ENCODE measurements around the gene OR52I2.

Gene OR52I2

GRCh38 chr11:4581443-4581842, at the start of gene OR52I2:
Gene OR52I2, plus strand, starts transcription at chr11:4581743.
- no peak for DNase-seq

DNA sequence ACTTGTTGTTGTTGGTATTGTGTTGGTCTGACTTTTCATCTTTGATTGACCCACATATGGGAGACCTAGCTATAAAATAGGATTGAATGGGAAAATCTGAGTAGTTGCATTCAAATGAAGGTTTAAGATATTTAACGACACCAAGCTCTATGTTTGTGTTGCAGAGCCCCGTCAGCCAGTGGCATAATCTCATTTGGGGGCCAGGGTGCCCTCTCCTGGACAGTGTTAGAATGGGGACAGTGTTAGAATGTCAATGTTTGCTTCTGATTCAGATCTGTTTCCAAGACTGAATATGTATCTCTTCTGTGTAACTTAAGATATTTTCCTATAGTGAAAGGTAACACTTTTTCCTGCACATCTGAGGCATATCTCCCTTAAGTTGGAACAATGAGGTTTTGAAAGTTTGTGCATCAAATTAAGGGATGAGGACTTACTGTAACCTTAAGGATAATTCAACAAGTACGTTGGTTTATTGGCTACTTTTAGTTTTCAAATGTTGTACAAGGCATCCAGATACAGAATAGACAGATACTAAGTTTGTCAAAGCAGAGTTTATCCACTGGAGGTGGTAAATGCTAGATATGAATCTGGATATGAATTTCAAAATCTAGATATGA, 41.8 kb upstream of the OR52I2 start:
- peak; percentile 25 for DNase-seq

DNA sequence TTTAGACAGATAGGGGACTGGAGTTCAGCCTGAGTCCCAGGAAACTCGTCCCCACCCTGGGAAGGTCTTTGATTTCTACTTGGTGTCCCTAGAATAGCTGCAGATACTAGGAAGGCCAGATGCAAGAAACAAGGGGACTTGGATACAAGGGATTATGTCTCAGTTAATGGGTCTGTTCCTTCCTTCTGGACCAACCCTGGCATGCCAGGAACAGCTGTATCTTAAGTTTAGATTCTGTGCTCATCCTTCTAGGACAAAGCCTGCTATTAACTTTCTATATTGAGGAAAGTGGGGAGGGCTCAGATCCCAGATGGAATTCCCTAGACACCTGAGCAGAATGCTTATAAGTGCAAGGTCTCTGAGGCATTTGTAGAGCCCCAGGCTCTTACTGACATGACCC, 40.5 kb upstream of the OR52I2 start:
- no peak for DNase-seq

- no peak for DNase-seq
Observed at GRCh38 chr11:4543561-4543960, 38.0 kb upstream of the OR52I2 start.

- no peak for DNase-seq
Observed at GRCh38 chr11:4544891-4545290, 36.7 kb upstream of the OR52I2 start, which contains the start of gene OR52M1. Gene OR52M1, plus strand, starts transcription at chr11:4545191. Its CDS starts 0 bp downstream, at chr11:4545191.

DNA sequence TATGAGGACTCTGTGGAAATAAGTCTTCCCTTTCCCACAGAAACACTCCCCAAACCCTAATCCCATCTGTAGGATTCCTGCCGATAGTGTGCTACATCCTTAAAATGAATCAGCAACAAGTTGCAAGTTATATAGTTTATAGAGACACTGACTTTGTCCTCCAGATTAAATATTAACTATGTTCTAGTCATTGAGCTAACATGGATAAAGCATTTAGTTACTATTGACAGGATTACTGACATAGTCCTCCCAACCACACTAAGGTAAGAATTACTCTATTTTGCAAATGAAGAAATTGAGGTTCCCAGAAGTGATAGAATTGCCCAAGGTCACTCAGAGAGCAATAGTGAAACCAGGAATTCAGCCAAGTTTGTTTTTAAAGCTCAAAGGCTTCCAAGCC, 34.7 kb upstream of the OR52I2 start:
- no peak for DNase-seq

GRCh38 chr11:4547416-4547815, 34.1 kb upstream of the OR52I2 start:
- DNase-seq = no peak

DNA sequence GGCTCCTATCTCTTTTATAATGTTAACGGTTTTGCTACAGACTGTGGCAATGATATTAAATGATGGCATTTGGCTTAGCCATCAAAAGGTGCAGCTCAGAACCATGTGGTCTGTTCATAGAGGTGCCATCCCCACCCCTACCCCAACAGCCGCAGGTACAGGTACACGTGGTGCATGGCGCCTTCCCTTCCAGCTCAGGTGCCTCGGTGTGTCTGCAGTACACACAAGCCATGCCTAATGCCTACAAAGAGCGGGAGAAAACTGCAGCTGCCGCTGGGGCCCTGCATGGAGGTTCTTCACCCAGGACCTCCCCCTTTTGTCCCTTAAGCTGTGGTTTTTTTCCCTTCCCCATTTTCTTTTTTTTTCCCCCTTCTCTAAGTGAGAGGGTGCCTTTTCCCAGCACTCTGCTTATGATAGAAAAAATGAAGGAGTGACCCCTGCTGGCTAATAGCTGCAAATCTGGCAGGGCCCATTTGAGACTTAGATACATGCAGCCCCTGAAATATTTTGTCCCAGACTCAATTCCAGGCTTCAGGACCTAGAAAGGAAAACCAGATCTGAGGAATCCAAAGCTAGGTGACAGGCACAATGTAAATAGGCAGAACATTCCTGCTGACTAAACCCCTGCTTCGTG, 30.1 kb upstream of the OR52I2 start:
- DNase-seq = no peak

GRCh38 chr11:4559527-4560440, 21.8 kb upstream of the OR52I2 start:
- no peak for DNase-seq

DNA sequence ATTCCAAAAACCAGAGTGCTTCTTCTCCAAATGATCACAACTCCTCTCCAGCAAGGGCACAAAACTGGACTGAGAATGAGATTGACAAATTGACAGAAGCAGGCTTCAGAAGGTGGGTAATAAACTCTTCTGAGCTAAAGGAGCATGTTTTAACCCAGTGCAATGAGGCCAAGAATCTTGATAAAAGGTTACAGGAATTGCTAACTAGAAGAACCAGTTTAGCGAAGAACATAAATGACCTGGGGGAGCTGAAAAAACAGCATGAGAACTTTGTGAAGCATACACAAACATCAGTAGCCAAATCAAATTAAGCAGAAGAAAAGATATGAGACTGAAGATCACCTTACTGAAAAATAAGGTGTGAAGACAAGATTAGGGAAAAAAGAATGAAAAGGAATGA, 21.1 kb upstream of the OR52I2 start:
- DNase-seq = no peak

DNA sequence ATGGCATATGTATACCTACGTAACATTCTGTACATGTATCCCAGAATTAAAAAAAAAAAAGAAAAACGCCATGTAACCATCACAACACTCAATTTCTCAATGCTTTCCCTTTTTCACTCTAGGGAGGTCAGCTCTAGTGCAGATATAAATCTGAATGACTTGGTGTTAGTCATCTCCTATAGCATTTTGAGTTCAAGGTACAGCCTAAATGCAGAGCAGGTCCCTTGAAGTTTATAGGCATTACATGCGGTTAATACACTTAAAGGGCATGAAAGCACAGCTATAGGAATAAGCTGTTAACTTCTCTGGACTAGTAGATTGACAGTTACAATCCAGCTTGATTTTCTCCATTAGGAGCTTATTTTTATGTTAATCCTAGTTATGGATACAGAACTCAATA, 16.2 kb upstream of the OR52I2 start:
- no peak for DNase-seq

- DNase-seq = no peak
Observed at GRCh38 chr11:4569075-4569474, 12.5 kb upstream of the OR52I2 start.

GRCh38 chr11:4576880-4577279, 4.7 kb upstream of the OR52I2 start:
- no peak for DNase-seq

DNA sequence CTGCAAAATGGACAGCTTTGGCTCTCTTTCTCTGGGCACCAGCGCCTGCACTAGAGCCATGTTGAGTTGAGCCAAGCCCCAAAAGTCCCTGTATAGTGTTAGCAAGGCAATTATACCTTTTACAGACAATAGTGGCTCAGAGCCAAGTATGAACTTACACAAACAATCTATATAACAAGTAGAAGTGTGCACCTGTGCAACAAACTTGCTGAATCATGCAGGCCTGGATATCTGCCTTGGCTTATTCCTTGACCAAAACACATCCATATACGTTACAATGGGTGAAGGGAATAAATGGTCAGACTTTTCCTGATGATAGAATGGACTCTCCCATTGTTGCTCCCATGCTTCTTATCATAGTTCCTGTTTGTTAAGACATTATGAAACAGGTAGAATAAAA, 3.8 kb upstream of the OR52I2 start:
- no peak for DNase-seq

GRCh38 chr11:4578624-4579023, 2.9 kb upstream of the OR52I2 start:
- DNase-seq = no peak

GRCh38 chr11:4580124-4580523, 1.4 kb upstream of the OR52I2 start:
- DNase-seq = no peak

- DNase-seq = no peak
Observed at GRCh38 chr11:4589017-4589416, 7.5 kb downstream of the OR52I2 start.

- DNase-seq = no peak
Observed at GRCh38 chr11:4593739-4594138, 12.2 kb downstream of the OR52I2 start, which contains the start of gene OR52I1. Gene OR52I1, plus strand, starts transcription at chr11:4594039. Its CDS starts 0 bp downstream, at chr11:4594039.

DNA sequence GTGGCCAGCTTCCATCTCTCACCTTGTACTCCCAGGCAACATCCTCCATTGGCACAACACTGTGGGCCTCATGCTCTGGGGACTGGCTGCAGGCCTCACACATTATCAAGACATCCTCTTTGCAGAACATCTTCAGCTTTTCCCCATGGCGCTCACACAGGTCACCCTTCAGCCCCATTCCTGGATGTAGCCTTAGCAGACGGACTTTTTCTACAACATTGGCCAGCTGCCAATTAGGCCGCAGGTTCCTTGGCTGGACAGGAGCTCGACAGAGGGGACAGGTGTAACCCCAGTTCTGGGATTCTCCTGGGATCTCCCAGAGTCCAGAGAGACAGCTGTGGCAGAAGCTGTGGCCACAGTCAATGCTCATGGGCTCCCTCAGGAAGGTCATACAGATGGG, 23.5 kb downstream of the OR52I2 start:
- no peak for DNase-seq

- no peak for DNase-seq
Observed at GRCh38 chr11:4606231-4607015, 24.9 kb downstream of the OR52I2 start.

GRCh38 chr11:4607096-4607495, 25.6 kb downstream of the OR52I2 start:
- no peak for DNase-seq

DNA sequence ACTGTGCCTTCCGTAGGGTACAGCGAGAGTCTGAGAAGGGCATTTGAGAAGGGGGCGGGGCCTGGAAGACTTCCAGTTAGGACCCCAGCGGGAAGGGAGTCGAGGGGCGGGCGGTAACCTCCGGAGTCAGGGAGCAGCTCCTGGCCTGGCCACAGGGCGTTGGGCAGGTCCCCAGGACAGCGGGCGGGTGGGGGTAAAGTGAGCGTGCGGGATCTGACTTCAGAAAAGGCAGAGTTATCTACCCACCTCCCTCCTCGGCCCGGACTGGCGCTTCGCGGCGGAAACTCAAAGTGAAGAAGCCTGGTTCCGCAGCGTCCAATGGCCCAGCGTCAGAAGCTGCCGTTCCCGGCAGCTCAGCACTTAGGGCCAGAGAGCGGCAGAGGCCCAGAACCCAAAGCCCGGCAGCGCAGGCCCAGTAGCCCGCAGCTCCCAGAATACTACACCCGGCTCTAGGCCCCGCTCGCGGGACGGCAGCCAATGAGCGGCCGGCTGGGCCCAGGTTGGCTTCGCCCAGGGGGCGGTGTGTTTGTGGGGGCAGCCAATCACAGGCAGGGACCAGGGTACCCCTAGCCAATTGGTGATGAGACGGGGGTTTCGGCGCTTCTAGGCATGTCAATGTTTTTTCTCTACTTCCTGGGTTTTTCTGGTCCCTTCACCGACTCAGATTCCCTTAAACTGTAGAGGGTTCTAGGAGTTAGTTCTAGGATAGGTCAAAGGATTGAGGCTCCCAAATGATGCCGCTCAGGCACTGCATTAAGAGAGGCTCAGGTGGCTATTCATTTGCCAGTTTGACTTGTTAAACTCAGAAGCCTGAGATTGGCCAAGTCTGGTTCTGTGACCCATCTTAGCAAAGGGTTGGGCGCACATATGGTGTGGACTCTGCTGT, 26.5 kb downstream of the OR52I2 start, which contains the start of gene TRIM68:
TSS of gene TRIM68 (minus strand) at position 451 of the 886 bp plus-strand sequence. CDS start 2,727 bp downstream, outside the sequence.
- DNase-seq = peak; percentile 93

Measured in activated T-cell treated with anti-CD3 and anti-CD28 coated beads for 4 hours (primary cell).